GM18508 (cell line): Measurements from ENCODE around the gene ARHGEF10L.

Source experiments
- ATAC-seq: cut with Tn5 transposase; IDR thresholded peaks from one replicate; pipeline ENCODE4 v1.9.1; 2021; ENCODE audit warnings: moderate number of reproducible peaks; ENCODE audit not compliant: insufficient read depth, unreplicated experiment

The ARHGEF10L gene

GRCh38 chr1:17648457-17649145 lies 109.1 kb downstream of the ARHGEF10L start:
- no peak for ATAC-seq

- no peak for ATAC-seq
These were observed 110.0 kb downstream of the ARHGEF10L start for GRCh38 chr1:17649371-17650106.

DNA sequence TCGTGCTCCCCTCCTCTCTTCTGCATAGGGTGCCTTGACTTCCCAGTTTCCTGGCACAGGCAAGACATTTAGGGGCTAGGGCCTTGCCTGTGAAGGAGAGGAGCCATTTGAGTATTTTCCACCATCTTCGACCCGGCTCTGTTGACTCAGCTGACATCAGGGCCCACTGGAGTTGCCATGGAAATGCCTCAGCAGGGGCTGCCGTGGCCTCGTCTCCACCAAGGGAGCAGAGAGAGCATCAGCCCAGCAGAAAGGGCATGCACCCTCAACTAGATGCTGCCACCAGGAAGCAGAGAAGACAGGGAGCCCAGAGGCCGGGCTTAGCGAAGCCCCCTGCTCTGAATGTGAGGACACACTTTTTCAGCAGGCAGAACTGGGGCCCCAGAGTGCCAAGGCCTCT lies 113.8 kb downstream of the ARHGEF10L start:
- ATAC-seq: no peak

- ATAC-seq: no peak
These were observed 114.3 kb downstream of the ARHGEF10L start for GRCh38 chr1:17653728-17654351.

- no peak for ATAC-seq
These were observed 115.0 kb downstream of the ARHGEF10L start for GRCh38 chr1:17654519-17654918.

GRCh38 chr1:17655169-17655568 lies 115.7 kb downstream of the ARHGEF10L start:
- ATAC-seq: no peak

DNA sequence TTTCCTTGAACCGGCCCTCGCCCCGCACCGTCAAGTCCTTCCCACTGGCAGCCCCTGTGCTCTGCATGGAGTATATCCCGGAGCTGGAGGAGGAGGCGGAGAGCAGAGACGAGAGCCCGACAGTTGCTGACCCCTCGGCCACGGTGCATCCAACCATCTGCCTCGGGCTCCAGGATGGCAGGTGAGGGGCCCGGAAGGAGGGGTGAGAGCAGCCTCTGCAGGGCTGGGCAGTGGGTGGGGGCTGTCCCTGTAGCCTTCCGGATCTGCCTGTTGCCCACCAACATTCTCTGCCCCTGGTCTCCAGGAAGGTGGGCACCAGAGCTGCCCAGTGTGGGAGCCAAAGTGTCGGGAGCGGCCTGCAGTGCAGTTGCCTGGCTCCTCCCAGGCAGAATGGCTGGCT lies 116.4 kb downstream of the ARHGEF10L start:
- no peak for ATAC-seq

DNA sequence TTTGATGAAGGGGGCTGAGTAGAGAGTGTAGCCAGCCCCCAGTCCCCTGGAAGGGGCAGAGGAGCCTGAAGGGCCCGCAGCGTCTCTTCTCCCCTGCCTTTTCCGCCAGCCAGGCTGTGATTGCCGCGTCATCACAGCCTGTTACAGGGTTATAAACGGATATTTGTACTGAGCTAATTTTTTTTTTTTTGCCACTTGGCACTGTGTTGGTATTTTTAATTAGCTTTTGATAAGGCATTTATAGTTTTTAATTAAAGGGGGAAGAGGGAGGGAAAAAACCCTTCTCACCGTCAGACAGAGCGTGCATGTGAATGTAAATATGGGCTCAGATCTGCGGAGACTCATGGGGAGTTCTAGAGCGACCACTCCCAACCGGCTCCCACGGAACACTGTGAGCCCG lies 117.9 kb downstream of the ARHGEF10L start:
- no peak for ATAC-seq

GRCh38 chr1:17658837-17659236 lies 119.3 kb downstream of the ARHGEF10L start:
- no peak for ATAC-seq

DNA sequence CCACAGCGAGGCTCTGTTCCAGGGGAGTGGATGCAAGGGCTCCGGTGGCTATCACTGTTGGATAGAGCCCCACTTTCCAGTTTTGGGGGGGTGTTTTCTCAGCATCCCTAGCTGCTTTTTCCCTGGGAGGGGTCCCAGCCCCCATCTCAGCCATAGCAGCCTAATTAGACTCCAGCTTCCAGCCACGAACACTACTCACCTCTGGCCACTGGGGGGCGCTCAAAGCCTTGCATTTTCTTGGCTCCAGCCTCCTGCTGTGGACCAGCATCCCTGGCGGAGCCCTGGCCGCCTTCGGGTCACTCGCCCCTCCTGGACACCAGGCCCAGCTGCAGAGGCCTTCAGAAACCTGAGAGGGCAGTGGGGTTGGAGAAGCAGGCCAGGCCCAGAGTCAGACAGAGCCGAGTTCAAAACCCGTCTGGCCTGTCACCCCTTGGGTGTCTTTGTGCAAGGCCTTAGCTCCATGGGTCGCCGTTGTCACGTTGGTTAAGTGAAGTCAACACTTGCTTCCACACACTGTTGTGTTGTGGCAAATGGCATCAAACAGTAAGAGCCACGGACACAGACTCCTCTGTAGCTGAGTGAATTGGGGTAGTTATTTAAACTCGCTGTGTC lies 122.2 kb downstream of the ARHGEF10L start:
- no peak for ATAC-seq

DNA sequence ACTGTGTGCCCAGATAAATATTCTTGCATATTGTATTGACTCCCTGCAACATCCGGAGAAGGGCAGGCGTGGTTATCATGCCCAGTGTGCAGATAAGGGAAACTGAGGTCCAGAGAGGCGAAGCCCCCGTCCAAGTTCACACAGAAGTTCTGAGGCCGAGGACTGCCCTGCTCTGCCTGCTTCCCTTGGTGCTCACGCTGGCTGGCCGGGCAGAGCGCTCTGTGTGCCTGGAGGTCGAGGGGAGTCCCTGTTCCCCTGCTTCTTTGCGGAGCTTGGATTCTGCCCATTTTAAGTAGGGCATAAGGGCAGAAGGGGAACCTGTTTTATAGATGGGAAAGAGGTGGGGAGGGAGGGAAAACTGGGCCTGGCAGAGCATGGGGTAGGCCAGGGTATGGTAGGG lies 122.8 kb downstream of the ARHGEF10L start:
- no peak for ATAC-seq

DNA sequence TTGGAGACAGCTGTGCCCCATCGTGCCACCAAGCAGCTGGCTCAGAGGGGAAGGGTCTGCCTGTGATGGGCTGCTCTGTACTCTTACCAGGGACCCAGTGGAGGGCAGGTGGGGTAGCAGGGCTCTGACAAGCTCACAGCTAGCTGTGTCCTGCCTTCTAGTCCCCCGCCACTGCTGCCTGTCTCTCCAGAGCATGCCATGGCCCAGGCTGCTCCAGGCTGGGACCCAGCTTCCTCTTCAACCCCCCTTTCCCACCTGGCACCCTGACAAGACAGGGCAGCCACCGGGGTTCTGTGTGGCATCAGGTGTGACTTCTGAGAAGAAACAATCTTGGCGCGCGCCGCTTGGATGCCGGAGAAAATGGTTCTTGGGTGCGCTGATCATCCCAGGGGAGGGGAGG lies 123.3 kb downstream of the ARHGEF10L start:
- ATAC-seq: no peak

- no peak for ATAC-seq
These were observed 124.1 kb downstream of the ARHGEF10L start for GRCh38 chr1:17663646-17664045.

DNA sequence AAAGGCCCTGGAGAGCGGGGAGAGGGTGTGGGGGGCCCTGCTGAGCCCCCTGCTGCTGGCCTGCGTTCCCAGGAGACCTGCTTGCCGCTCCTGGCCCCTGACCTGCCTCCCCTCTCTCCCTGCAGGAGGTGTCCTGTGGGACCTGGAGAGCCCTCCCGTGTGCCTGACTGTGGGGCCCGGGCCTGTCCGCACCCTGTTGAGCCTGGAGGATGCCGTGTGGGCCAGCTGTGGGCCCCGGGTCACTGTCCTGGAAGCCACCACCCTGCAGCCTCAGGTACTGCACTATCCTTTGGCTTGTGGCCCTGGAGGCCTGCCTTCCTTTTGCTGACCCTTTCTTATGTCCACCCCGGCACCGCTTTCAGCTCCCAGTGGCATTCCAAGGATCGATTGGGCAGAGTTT lies 124.8 kb downstream of the ARHGEF10L start:
- ATAC-seq: no peak

DNA sequence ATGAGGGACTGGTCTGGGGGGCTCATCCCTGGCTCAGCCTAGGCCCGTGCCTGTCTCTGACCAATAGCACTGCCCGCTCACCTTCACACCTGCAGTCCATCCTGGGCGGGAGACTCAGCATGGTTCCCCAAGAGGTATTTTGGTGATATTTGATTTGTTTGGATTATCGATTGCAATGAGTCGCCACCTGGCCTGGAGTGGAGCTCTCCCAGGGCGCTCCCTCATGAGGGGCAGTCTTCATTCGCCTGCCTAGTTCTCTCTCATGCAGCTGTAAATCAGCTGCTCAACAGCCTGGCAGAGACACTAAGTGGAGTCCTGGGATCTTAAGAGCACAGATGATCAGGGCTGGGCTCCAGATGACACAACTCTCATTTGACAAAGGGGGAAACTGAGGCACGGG lies 125.6 kb downstream of the ARHGEF10L start:
- no peak for ATAC-seq

DNA sequence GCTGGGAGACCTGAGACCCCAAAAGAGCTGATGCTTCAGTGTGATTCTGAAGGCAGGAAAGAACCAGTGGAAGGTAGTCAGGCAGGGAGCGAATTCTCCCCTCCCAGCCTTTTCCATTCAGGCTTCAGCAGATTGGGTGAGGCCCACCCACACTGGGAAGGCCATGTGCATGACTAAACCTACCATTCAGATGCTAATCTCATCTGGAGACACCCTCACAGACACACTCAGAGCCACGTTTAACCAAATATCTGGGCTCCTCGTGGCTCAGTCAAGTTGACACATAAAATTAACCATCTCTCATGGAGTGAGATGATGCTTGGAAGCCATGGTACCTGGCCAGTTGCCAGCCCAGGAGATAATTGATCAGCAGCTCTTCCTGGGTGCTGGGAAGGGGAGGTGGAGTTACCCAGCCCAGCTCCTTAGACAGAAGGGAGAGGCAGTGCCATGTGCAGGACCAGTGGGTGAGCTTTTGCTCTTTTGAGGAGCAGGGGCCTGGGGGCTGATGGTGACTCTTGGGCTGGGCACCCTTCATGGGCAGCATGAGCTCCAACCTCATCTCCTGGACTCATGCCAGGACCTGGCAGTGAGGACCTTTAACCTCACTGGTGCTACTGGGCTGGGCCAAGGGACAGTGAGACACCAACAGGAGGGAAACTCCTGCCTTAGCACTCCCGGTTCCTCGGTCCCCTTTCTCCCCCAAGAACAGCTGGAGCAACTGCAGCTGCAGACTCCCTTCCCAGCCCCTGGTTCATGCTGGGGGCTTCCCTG lies 126.6 kb downstream of the ARHGEF10L start:
- ATAC-seq: no peak

DNA sequence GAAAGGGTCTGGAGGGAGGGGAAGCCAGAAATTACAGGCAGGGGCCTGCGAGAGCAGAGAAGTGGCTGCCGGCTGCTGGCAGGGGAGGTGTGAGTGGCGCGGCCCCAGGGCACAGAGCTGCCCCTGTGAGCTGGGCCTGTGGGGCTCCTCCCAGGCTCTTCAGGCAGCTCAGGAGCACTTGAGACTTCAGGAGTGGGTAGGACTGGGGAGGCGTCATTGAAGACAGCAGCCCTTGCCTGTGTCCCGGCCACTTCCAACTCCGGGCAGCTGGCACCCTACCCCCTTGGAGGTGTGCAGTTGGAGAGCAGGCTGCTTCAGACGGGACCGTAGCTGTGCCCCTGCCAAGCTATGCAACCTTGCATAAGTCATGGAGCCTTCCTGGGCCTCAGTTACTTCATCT lies 128.1 kb downstream of the ARHGEF10L start:
- no peak for ATAC-seq

- ATAC-seq: no peak
These were observed 128.7 kb downstream of the ARHGEF10L start for GRCh38 chr1:17668195-17668594.

- ATAC-seq: no peak
These were observed 129.2 kb downstream of the ARHGEF10L start for GRCh38 chr1:17668624-17669175.

DNA sequence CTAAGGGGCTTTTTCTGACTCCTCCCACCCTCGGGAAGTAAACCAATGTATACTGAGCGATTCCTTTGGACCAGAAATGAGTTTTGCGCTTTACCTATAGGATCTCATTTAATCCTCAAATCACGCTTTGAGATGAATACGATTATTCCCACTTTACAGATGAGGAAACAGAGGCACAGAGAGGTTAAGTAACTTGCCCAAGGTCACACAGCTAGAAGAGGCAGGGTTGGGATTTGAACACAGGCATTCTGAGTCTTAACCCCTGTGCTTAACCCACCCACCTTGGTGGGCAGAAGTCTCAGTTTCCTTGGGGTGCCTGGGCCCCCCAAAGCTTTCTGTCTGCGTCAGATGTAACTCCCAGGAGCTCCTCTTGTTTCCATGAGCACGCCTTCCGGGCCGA lies 129.8 kb downstream of the ARHGEF10L start:
- no peak for ATAC-seq
